H54 (cell line): ENCODE results near the gene TRAPPC6A.

Source experiments
- DNase-seq: peaks from one replicate; pipeline ENCODE4 v3.0.0; 2011; ENCODE audit warnings: low spot score, mixed read lengths; ENCODE audit not compliant: insufficient read length
- FAIRE-seq: peaks from 3 replicates; lab custom pipeline; 2011; peaks lifted over from hg19 to GRCh38; lab: Jason Lieb, UNC
- POLR2A ChIP-seq: IDR thresholded peaks from 2 replicates; pipeline ENCODE4 v1.6.1; 2011; ENCODE audit warnings: low read depth, mild to moderate bottlenecking, low read length

TRAPPC6A gene

GRCh38 chr19:45153339-45154063 lies 24.5 kb downstream of the TRAPPC6A start:
- FAIRE-seq = no peak
- DNase-seq = no peak
- no peak for TF ChIP-seq POLR2A

GRCh38 chr19:45152504-45153338 lies 25.3 kb downstream of the TRAPPC6A start:
- no peak for FAIRE-seq
- no peak for TF ChIP-seq POLR2A
- DNase-seq = no peak

GRCh38 chr19:45151821-45152503 lies 26.1 kb downstream of the TRAPPC6A start:
- DNase-seq (no peak), FAIRE-seq (no peak)
- no peak for TF ChIP-seq POLR2A

GRCh38 chr19:45151320-45151719 lies 26.7 kb downstream of the TRAPPC6A start:
- TF ChIP-seq POLR2A = no peak
- no peak for FAIRE-seq
- no peak for DNase-seq

- no peak for TF ChIP-seq POLR2A
- no peak for FAIRE-seq
- peak; percentile 36 for DNase-seq
These were observed 27.2 kb downstream of the TRAPPC6A start for GRCh38 chr19:45150751-45151281.

GRCh38 chr19:45150180-45150579 lies 27.9 kb downstream of the TRAPPC6A start:
- DNase-seq (no peak), FAIRE-seq (no peak)
- TF ChIP-seq POLR2A = no peak

- DNase-seq (no peak), FAIRE-seq (no peak)
- no peak for TF ChIP-seq POLR2A
These were observed 28.9 kb downstream of the TRAPPC6A start for GRCh38 chr19:45149129-45149528.

- no peak for FAIRE-seq
These were observed 30.0 kb downstream of the TRAPPC6A start for GRCh38 chr19:45147835-45148676.

GRCh38 chr19:45146741-45147205 lies 31.3 kb downstream of the TRAPPC6A start:
- TF ChIP-seq POLR2A = no peak
- DNase-seq (no peak), FAIRE-seq (no peak)

More at GRCh38 chr19:45147835-45148676, 30.0 kb downstream of the TRAPPC6A start:
- TF ChIP-seq POLR2A = no peak
- no peak for DNase-seq

GRCh38 chr19:45146251-45146650 lies 31.8 kb downstream of the TRAPPC6A start:
- no peak for DNase-seq
- FAIRE-seq = no peak

GRCh38 chr19:45145270-45146189 lies 32.5 kb downstream of the TRAPPC6A start:
- DNase-seq (no peak), FAIRE-seq (no peak)
- TF ChIP-seq POLR2A = no peak

More at GRCh38 chr19:45146251-45146650, 31.8 kb downstream of the TRAPPC6A start:
- no peak for TF ChIP-seq POLR2A
